HL-60 (cell line): ENCODE measurements around the gene TDRD1.

Experiments used
- DNase-seq, 2 experiments: peaks; one replicate each; pipeline ENCODE4 v3.0.0-alpha.2; 2010 to 2020; ENCODE audit warnings: low read depth in 1 of 2, low spot score in 1 of 2
- H3K27ac ChIP-seq: fragments of 250-450 bp; sonication (Bioruptor Pico); replicated peaks from 2 replicates; pipeline ENCODE4 v1.5.1; 2020; ENCODE audit warnings: mild to moderate bottlenecking, moderate library complexity
- H3K27me3 ChIP-seq: fragments of 250-450 bp; sonication (Bioruptor Pico); 2 replicates; pipeline ENCODE4 v1.5.1; 2021; ENCODE audit warnings: mild to moderate bottlenecking, moderate library complexity; ENCODE audit not compliant: insufficient read depth, poor library complexity, severe bottlenecking
- H3K4me3 ChIP-seq: replicated peaks from 2 replicates; pipeline ENCODE4 v1.5.1; 2011; ENCODE audit warnings: mild to moderate bottlenecking, control low read depth, low read length; ENCODE audit not compliant: insufficient read depth
- CTCF ChIP-seq: IDR thresholded peaks from one replicate; pipeline ENCODE4 v1.5.1; 2011; ENCODE audit warnings: low read length, control low read depth, inconsistent platforms; ENCODE audit not compliant: insufficient read depth
- GABPA ChIP-seq: IDR thresholded peaks from 2 replicates; pipeline ENCODE4 v1.6.1; 2012; ENCODE audit warnings: low read depth
- POLR2AphosphoS5 ChIP-seq: IDR thresholded peaks from 2 replicates; pipeline ENCODE4 v1.6.1; 2012; ENCODE audit warnings: low read depth
- REST ChIP-seq: IDR thresholded peaks from 2 replicates; pipeline ENCODE4 v1.6.1; 2012; ENCODE audit warnings: low read depth; ENCODE audit not compliant: insufficient replicate concordance
- SPI1 ChIP-seq: IDR thresholded peaks from 2 replicates; pipeline ENCODE4 v1.6.1; 2012; ENCODE audit warnings: low read depth, mild to moderate bottlenecking, borderline replicate concordance

The TDRD1 gene

GRCh38 chr10:114266521-114266920 lies 87.4 kb downstream of the TDRD1 start:
- H3K4me3 ChIP-seq: no peak overlapping the region
- no peak overlapping the region for H3K27ac ChIP-seq
- TF ChIP-seq CTCF (no peak), POLR2AphosphoS5 (no peak), REST (no peak)
- DNase-seq: no peak
- no peaks in the 10 kb centered on the region for H3K27me3 ChIP-seq

- no peak for DNase-seq
- TF ChIP-seq POLR2AphosphoS5: no peak
- TF ChIP-seq SPI1: no peak
- TF ChIP-seq REST: no peak
- TF ChIP-seq GABPA: no peak
- TF ChIP-seq CTCF: no peak
These were observed 92.1 kb downstream of the TDRD1 start for GRCh38 chr10:114271075-114271778.

GRCh38 chr10:114271779-114272167 lies 92.6 kb downstream of the TDRD1 start:
- no peak for DNase-seq
- no peak for TF ChIP-seq POLR2AphosphoS5
- TF ChIP-seq SPI1: no peak
- no peak for TF ChIP-seq GABPA
- TF ChIP-seq REST: no peak
- TF ChIP-seq CTCF: no peak
- Histone ChIP-seq H3K27me3 (no peaks in the 10 kb centered on the region), H3K27ac (no peak overlapping the region), H3K4me3 (no peak overlapping the region)

More at GRCh38 chr10:114271075-114271778, 92.1 kb downstream of the TDRD1 start:
- Histone ChIP-seq H3K4me3 (no peak overlapping the region), H3K27ac (no peak overlapping the region), H3K27me3 (no peaks in the 10 kb centered on the region)
